Tibial nerve (tissue), 4 donors: ENCODE results near the gene IQSEC1.

ENCODE experiments used
- CTCF ChIP-seq, 5 experiments: fragments of 200-600 bp in 3 of 5; fragments of 450-650 bp in 2 of 5; sonication (generic) in 3 of 5; IDR thresholded peaks; one replicate each; pipeline ENCODE4 v1.5.1; 2016 to 2019; ENCODE audit warnings: antibody characterized with exemption in 5 of 5, mild to moderate bottlenecking in 3 of 5, moderate library complexity in 2 of 5
- EP300 ChIP-seq, 2 donors: sonication (generic); formaldehyde crosslinking; IDR thresholded peaks; one replicate each; pipeline ENCODE4 v1.6.1; 2017; ENCODE audit warnings: antibody characterized with exemption in 2 of 2, mild to moderate bottlenecking in 1 of 2

DNA sequence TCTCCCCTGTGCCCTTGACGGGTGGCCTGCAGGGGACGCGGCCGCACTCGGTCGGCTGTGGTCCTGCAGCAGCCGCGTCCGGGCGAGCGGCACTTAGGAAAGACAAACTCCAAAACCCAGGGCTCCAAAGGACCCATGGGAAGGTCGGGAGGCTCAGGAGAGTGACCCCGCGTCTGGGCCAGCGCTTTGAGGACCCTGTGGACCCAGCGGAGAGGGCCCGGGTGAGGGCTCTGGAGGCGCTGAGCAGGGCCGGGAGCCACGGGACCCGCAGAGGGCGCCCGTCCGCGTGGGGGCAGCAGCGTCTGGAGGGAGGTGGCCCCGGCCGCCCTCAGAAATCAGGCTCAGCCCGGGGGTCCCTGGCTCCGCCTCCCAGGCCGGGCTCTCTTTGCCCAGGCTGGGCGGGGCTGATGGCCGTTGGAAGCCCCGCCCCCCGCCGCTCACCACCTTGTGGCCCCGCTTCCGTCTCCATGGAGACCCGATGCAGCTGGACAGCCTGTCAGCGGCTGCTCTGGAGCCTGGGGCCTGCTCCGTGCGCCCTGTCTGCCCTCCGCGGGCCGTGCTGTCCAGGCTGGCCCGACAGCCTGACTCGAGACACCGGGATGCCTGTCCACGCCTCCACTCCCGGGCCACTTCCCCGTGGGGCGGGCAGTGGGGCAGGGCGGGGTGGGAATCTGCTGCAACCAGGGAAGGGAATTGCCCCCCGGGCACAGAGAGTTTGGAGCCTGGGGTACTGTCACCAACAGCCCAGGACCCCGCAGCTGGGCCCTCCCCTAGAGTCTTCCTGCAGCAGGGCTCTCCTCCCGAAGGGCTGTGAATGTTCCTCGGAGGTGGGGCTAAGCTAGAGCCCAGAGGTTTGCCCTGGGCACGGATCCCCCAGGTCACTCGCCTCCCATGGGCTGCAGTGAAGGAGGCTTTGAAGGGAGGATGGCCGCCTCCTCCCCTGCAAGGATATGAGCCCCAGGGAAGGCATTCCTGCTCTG is 197.1 kb downstream of the IQSEC1 start:
- TF ChIP-seq EP300 (IDR thresholded peaks at IDR 0.05) = no peak
- TF ChIP-seq CTCF (IDR thresholded peaks at IDR 0.05) = peak in 3 of 5 experiments; percentile 16 to 41 (median 18)
